GM19395 (cell line): ENCODE data around the gene AFAP1.

Source experiments
- ATAC-seq: cut with Tn5 transposase; IDR thresholded peaks from one replicate; pipeline ENCODE4 v1.9.1; 2021; ENCODE audit warnings: mild to moderate bottlenecking, moderate library complexity; ENCODE audit not compliant: unreplicated experiment

AFAP1 gene

DNA sequence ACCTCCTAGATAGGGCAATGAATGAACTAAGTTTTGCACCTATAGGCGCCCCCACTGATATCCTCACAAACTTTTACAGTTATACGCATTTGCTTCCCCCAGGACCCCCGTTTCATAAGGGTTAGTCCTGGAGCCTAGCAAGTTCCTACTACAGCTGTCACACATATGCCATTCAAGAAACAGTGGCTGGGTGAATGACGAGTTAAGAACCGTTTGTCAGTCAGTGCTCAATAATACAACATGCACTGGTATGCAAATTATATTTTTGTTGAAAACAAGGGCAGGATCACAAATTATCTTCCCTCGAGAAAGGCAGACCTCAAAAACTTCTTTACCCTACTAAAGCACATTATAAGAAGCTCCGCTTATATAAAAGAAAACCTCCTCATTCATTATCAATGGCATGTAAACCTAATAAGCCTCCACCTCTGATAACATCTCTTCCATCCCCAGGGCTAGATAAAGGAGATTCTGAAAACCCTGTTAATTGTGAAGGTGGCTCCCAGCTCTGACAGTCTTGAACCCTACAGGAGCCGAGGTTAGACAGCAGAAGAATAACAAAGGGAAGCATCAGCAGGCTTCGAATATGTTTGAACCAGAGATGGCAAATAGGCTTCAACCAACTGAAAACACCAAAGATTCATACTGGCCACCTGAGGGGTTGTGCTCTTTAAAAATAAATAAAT, 40.3 kb downstream of the AFAP1 start:
- no peak for ATAC-seq

- no peak for ATAC-seq
These were observed 41.3 kb downstream of the AFAP1 start for GRCh38 chr4:7898385-7898784.

DNA sequence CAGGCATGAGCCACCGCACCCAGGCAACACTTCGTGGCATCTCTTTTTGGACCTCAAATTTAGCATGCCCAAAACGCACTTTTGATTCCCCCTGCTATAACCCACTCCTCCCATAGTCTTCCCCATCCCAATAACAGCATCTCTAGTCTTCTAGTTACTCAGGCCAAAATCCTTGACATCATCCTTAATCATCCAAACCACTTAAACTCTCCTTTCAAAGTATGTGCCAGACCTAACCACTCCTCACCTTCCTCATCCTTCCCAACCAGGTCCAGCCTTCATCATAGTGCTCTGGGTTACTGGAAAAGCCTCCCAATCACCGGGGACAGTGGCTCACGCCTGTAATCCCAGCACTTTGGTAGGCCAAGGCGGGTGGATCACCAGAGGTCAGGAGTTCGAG, 41.9 kb downstream of the AFAP1 start:
- ATAC-seq = no peak

DNA sequence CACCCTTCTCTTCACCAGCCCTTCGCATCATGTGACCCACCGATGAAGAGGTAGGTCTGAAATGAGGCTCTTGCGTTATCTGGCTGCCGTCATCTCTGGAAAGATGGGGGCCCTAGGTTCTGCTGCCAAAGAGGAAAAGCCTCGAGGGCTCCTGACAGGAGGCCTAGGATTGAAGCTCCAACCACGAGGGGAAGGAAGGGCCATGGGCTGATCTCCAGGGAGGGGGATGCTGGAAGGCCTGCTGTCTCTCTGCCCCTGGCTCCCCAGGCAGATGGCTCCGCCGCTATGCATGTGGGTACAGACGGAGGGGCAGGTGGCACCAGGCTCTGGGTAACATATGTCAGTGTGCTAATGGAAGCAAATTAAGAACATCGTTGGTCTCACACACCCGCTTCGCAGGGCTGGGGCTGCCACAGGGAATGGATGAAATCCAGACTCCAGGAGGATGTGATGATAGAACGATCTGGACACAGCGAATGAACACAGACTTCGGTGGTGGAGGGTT, 44.9 kb downstream of the AFAP1 start:
- no peak for ATAC-seq

DNA sequence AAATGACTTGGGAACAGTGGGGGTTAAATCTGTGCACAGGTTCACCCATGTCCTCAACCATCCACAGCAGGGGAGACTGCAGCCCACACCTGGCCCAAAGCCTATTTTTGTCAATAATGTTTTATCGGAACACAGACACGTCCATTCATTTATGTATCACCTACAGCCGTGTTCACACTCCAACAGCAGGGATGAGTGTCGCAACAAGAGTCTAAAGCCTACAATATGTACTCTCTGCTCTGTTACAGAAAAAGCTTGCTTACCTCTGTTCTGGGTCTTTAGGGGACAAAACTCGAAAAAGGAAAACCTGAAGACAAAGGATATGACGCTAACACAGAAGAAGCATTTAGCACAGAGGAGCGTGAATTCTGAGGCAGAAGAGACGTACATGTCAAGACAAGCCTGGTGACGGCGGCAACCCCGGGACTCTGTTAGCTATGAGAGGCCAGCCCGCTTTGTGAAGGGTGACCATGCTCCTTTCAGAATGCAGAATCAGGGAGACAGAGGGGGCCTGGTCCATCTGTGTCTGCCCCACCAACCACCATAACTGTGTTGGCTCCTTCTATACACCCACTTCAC, 45.5 kb downstream of the AFAP1 start:
- ATAC-seq = no peak

DNA sequence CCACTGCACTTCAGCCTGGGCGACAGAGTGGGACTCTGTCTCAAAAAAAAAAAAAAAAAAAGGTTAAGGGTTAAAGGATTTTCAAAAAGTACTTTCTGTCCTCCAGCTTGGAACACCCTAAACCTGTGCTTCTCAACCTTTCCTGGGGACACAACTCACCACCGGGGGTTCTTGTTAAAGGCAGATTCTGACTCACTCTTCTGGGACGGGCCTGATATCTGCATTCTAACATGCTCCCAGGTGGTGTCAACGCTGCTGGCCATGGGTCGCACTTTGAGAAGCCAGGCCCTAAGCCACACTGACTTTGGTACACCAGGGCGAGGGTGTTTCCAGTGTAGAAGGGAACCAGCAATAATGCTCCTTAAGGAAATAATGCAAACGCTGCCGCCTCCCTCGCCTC, 46.1 kb downstream of the AFAP1 start:
- no peak for ATAC-seq

- no peak for ATAC-seq
These were observed 47.2 kb downstream of the AFAP1 start for GRCh38 chr4:7892212-7893019.

GRCh38 chr4:7890635-7891393, 48.8 kb downstream of the AFAP1 start:
- no peak for ATAC-seq

DNA sequence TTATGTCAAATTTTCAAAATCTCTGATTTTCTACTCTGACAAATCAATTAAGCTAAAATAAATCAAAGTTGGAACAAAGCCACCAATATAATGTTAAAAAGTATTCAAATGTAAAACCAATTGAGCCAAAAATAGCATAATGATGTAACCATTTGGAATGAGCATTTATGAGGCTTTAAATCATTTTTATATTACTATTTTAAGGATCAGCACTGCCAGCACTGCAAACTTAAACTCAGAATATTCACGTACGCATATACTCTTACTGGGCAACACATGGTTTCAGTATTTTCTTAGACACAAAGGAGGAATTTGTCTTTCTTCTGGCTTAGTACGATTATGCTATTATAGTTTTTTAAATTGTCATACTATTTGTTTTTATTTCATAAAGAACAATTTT, 52.2 kb downstream of the AFAP1 start:
- no peak for ATAC-seq

DNA sequence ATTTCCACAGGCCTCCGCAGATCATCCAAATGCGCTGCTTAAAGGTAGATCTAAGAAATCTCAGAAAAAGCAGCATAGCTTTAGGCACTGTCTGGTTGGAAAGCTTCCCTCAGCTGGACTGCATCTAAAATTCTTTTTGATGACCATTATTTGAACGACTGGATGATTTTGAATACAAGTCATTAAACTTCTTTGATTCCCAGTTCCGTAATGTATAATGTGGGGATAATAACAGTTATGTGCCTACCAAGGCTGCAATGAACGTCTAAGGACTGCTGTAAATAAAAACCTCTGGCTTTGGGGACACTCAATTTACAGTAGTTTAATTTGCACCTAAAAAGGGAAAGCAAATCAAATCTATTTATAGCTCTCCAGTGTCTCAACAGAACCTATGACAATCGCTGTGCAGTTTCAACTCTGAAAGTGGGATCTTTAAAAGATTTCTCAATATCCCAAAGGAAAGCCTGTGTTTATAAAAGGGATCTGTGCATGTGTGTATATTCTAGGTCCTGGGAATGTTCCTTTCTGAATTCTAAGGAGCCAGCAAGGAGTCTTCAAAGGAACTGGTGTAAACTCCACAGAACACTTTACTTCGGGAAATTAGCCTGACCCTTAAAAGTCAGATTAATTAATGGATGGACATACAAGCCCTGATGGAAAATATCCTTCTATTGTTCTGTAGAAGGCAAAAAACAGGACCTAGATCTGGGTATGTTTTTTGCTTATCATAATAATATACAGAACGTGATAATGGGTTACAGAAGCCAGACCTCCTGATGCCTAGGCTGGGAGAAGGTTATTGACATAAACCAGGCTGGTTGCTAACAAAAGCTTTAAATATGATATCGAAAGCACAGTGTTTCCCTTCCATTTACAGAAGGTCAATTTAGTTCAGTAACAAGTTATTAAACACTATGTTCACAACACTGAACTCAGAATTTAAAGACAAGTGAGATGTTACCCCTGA, 53.4 kb downstream of the AFAP1 start:
- no peak for ATAC-seq

DNA sequence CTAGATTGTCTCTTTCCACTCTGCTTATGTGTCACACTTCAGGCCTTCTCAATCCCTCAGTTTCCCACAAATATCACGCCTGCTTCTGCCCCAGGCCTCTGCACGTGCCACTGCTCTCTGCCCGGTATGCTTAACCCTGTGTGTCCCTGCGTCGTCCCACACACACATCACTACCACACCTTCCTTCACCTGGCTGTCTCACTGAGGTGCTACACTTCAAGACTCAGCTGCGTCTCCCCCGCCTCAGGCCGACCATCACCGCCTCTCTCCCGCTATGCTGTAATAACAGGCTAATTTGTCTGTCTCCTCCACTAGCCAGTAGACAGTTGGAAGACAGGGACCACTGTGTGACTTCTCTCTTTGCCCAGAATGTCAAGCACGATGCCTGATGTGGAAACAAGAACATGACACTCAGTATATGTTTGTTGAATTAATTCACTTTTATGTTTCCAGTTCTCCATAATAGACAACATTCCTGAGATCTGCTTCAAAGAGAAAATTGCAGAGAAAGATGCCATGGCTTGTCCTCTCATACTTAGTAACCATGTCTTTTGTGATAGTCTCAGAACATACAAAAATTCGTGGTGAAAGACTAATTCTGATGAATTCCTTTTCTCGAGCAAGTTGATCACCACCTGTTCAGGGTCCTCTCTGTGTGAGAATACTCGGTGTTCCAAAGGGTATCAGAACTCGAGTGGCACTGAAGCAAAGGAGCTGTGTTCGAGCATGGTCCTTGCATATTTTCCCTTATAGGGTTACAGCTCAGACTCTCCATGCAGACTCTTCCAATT, 54.2 kb downstream of the AFAP1 start:
- ATAC-seq = no peak

DNA sequence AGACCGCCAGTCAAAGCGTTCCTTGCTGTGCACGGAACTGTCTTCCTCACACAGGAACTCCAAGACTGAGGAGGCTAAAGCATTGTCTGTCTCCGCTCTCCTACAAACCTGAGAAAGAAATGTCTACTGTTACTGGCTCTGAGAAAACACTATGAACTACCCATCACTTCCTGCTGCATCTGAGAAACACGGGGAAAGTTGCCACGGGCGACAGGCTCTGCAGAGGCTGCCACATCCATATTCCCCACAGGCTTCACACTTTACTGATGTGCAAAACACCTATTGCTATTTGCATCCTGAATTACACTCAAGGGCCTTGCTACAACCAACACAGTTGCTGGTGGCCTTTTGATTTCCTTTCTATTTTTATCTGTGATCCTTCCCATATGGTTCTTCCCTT, 59.0 kb downstream of the AFAP1 start:
- no peak for ATAC-seq

DNA sequence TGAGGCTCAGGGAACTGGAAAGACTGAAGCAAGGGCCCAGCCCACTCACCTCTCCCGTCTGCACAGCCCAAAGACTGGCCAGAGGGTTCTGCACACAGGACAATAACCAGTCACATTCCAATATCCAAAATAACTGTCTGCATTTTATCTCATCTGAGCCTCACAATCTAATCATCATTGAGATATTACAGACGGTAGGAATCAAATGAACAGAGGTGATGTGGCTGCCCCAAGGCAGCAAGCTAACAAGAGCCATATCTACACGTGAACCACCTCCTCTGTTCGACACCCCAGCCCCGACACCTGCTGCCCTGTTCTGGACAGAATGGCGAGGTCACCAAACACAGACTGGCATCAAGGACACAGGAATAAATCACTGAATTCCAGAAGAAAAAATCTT, 60.5 kb downstream of the AFAP1 start:
- no peak for ATAC-seq

- no peak for ATAC-seq
These were observed 61.3 kb downstream of the AFAP1 start for GRCh38 chr4:7878323-7878722.

GRCh38 chr4:7877176-7877575, 62.5 kb downstream of the AFAP1 start:
- ATAC-seq = no peak

- ATAC-seq = no peak
These were observed 63.3 kb downstream of the AFAP1 start for GRCh38 chr4:7876201-7876875.

DNA sequence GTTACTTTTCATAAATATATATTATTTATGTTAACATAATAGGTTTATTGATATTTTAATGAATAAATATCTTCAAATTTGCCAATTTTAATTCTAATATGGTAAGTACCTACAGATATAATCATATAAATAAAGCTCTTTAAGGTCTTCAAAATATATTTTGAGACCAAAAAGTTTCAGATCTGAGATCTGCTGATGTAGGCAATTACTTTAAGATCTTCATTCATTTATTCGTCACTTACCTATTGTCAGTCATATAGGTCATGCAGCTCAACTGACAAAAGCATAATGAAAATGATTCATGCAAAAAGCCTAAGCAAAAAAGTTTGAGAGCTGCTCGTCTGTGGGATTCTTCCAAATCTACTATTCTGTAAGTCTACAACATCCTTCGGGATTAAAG, 64.8 kb downstream of the AFAP1 start:
- ATAC-seq = no peak

DNA sequence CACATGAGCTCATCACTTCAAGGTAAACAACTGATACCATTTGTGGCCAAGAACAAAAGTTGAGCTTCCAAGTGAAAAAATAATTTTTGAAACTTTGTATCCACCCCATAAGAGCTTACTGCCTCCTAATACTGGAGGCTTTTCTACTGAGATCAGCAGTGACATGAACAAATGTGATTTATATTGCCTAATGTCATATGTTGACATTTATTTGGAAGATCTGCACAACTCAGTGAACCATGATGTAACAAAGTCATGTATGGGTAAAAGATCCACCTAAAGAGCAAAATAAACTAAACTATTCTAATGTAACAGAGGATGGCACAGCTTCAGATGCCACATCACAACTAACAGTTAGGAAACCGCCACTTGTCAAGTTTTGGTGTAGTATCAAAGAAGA, 65.8 kb downstream of the AFAP1 start:
- ATAC-seq = no peak

DNA sequence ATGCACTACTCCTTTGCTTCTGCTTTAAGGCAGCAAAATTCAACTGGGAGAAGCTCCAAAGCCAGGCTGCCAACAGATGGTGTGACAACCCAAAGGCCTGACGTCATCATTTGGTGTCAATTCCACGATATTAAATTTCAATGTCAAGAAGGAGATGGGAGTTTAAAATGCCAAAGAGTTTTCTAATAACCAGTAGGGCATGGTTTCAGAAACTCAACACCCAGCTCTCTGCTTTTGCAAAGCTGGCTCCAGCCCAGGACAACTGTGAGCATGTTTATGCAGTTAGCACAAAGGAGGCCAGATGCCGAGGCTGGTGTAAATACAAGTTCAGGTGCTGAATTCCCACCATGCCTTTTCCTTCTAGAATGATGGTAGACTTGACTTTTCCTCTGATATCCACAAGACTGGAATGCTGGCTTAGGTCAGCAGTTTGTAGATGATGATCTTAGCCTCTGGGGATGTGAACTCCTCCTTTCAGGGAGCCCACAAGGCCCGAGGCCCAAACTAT, 67.3 kb downstream of the AFAP1 start:
- ATAC-seq = no peak
